DOHH2 (cell line): ENCODE measurements around the gene HECTD1.

Experiments
- CTCF ChIP-seq: fragments of 200-600 bp; sonication (generic); IDR thresholded peaks from one replicate; pipeline ENCODE4 v1.5.1; 2014; ENCODE audit warnings: antibody characterized with exemption, mild to moderate bottlenecking, low read depth, low read length; ENCODE audit not compliant: poor library complexity, severe bottlenecking
- EZH2phosphoT487 ChIP-seq: fragments of 200-600 bp; sonication (generic); IDR thresholded peaks from 2 replicates; pipeline ENCODE4 v1.6.1; 2017; ENCODE audit warnings: borderline replicate concordance, mild to moderate bottlenecking, antibody characterized with exemption, low read length, moderate library complexity, mixed read lengths

- no peak for TF ChIP-seq CTCF
- no peak for TF ChIP-seq EZH2phosphoT487
These were observed 18.0 kb downstream of the HECTD1 start for GRCh38 chr14:31189346-31190218.
